NCI-H2196 (cell line): Measurements from ENCODE around the gene ARL2BP.

Source experiments
- DNase-seq: peaks from one replicate; lab custom pipeline; 2025; ENCODE audit not compliant: unreplicated experiment; lab: John Stamatoyannopoulos, UW

ARL2BP gene

DNA sequence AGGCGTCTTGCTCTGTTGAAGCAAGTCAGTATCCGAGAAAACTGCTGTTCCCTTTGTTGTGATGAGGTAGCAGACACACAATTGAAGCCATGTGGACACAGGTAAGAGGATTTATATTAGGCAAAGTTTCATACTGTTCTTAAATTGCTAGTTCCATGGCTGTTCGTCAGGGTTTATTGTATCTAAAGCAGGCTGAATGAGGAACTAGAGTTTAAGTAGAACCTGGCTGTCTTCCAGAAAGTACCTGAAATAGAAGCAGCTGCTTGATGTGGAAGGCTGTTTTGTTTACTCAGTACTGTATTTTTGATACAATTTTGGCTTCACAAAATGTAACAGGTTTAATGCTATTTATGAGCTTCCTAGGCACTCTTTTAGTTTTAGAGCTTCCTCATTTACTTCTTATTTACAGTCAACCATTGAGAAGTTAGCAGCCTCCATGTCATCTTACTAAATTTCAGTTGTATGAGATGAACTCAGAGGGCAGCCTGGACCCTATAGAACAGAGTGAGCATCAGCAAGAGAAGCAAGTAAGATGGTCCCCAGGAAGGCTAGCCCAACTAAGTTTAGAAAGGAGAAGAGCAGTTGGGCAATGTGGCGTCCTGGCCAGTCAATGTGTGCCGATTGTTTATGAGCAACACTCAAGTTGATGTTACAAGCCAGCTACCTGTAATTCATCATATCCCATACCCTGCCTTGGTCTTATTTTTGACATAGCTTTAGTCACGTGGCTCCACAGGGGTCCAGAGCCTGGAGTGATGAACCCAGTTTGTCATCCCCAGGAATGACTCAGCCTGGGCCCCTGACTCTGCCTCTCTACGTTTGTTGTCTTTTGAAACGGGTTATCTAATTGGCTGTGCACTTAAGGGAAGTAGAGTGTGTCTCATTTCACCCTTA is 9.7 kb upstream of the ARL2BP start:
- peak; percentile 61 for DNase-seq

DNA sequence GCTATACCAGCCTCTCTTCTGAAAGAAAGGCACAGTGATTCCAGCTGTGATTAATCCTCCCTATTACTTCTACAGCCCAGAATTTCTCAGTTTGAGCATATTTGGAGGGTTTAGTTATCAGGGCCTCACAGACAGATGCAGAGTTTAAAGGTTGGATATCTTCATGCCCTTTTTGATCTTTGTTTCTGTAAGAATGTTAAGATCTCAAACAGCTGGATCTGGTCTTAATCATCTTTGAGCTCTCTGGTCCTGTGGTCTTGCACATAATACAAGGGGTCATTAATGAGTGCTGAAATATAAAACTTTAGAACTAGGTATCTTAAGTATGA is 9.1 kb upstream of the ARL2BP start:
- no peak for DNase-seq

DNA sequence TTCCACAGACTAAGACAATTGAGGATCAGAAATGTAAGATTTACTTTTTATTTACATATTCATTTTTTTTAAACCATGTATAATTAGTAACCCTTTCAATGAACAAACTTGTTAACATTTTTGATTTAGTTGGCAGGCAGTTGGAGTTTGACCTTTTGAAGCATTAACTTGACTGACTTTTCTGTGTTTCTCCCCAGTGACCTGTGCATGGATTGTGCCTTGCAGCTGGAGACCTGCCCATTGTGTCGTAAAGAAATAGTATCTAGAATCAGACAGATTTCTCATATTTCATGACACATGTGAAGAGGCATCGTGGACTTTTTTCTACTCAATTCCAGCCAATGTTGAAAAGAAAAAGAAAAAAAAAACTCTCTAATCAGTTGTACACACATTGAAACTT is 6.4 kb upstream of the ARL2BP start:
- DNase-seq = no peak

DNA sequence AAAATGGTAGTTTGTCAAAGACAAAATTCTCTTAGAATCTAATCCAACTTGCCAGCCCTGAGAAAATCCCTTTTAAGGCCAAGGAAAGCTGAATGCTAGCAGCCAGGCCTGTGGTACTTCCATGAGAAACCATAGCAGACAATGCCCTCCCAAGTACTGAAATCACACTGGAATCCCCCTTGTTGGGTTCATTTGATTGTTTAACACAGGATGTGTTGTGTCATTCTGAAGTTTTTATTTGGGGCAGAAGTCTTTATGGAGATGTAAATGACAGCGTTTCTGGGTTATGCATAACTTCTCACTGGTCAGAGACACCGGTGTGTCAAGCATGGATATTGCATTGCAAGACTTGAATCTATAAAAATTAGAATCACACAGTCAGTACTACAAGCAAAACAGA is 6.0 kb upstream of the ARL2BP start:
- DNase-seq = no peak

DNA sequence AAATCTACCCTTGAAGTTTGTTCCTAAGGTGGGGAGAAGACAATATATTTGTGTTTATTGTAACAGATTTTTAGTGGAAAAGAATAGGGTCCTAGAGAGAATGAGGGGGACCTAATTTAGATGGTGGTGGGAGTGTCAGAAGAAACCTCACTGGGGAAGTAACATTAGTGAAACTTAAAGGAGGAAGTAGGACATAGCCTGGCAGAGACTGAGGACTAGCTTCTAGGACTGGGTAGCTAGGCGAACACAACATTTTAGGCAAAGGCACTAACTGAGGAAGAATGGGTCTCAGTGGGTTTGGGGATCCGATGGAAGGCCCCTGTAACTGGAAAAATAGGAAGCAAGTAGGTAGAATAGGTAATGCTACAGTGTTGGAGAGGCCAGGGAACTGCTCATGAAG is 4.2 kb upstream of the ARL2BP start:
- no peak for DNase-seq

DNA sequence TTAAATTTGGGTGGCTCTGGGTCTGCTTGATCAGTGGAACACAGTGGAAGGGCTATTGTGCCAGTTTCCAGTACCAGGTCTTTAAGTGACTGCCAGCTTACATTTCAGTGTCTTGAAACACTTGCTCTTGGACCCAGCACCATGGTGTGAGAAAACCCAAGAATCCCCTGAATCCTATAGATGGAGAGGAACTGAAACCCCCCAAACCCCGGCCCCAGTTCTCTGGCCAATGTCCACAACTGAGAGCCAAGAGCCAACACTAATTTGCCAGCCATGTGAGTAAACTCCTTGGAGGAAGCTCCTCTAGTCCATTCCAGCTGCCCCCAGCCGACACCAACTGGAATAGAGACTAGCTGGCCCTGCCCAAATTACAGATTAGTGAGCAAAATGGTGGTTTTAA is 2.4 kb upstream of the ARL2BP start:
- DNase-seq = no peak

DNA sequence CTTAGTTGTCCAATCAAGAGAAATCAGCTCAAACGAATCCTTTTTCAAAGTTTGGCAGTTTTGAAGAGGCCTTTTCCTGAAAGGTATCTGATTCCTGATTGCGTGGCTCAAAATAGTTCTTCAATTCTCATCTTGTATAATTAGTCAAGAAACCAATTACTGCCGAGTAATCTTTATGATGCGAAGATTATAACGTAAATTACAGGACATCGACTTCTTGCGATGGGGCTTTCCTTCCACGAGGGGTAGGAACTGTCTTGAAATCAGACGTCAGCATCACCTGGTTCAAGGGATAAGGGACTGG is 644 bp upstream of the ARL2BP start:
- no peak for DNase-seq

DNA sequence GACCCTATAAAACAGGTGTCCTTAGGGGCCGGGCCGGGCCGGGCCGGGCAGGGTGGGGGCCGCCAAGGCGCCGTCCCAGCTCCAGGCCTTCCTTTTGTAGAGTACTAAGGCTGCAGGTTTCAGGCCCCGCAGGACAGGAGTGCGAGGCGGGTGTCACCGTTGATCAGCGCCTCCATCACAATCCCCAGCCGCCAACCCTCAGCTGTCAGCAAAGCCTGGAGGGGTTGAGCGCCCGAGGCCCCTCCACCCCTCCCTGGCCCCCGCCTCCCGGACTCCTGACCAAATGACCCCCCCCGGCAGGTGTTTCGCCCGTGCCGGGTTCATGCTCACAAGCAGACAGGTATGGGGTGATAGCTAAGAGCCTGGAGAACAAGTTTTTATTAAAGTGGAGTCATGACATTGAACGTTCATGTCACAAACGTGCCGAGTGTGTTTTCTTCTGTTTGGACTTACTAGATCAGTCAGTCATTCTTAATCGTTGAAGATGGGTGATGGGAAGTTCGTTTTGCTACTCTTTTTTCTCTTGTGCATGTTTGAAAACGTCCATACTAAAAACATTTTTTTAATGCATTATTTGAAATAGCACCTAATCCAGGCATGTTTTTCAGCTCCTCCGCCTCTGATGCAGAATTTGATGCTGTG is 534 bp downstream of the ARL2BP start:
- no peak for DNase-seq

DNA sequence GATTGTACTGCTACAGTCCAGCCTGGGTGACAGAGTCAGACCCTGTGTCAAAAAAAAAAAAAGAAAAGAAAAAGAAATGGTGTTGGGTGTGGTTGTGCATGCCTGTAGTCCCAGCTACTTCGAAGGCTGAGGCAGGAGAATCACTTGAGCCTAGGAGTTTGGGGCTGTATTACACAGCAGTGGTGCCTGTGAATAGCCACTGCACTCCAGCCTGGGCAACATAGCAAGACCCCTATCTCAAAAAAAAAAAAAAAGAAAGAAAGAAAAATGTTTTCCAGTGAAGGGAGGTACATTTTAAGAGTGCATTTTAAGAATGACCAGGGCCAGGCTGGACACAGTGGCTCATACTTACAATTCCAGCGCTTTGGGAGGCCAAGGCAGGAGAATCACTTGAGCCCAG is 6.3 kb downstream of the ARL2BP start:
- no peak for DNase-seq

DNA sequence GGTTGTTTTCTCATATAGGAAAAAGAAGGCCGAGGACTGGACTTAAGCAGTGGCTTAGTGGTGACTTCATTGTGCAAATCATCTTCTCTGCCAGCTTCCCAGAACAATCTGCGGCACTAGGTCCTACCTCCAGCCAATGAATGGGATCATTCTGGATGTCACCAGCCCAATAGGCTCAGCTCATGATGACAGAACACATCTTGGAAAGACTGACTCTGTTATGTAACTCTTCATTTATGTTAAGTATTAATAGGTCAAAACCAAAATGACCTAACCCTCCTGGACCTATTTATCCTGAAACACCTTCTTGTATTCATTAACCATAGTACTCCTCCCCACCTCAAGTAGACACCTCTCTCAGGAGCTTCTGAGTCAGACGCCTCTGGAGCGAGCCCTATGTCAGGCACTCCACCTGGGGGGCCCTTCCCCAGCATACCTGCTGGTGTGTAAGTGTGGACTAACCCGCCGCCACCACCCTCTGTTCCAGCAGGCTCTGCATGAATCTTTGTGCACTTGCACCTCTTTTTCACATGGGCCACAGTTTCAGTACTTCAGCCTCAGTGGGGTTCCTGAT is 7.2 kb downstream of the ARL2BP start:
- no peak for DNase-seq

DNA sequence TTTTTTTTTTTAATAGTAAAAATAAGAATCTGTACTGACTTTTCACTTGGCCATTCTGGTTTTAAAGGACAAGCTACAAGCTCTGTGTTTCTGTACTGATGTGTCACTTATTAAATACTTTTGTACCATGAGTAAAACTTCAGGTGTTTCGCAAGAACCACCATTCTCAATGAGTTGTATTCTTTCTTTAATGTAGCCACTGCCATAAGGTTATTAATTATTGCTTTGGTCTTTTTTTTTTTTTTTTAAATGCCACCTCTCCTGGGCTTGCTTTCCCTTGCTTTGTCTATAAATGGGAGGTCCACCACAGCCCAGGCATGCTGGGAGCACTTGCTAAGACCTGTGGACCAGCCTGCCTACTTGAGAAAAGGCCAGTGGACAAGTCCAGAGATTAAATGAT is 8.4 kb downstream of the ARL2BP start:
- no peak for DNase-seq

DNA sequence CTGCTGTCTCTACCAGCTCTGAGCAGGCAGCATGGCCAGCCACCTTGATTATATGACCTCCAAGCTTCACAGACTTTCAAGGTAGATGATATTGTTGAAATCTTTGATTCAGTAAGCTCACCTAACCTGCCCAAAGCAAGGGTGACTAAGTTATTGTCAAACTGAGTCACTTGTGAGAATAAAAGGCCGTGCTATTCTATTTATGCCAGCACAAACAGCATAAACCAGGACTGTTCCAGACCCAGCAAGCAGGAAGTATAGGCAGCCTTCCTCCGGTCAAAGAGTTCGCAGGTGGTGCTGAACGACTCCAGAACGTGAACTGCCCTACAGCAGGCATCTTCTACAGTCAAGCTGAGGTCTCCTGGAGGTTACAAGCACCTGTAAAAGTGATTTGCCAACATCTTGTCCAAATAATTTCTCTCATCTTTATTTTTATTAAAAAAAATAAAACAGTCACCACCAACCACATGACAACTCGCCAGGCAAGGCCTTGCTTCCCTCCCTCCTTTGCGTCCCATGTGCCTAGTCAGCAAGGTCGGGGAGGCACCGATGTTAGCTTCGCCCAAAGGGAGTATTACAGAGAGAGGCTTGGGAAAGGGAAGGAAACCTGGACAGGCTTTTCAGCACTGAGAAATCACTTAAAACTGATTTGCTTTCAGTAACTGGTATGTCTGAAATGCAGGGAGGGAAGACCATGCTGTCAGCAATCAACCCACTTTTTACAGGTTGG is 10.8 kb downstream of the ARL2BP start:
- no peak for DNase-seq

DNA sequence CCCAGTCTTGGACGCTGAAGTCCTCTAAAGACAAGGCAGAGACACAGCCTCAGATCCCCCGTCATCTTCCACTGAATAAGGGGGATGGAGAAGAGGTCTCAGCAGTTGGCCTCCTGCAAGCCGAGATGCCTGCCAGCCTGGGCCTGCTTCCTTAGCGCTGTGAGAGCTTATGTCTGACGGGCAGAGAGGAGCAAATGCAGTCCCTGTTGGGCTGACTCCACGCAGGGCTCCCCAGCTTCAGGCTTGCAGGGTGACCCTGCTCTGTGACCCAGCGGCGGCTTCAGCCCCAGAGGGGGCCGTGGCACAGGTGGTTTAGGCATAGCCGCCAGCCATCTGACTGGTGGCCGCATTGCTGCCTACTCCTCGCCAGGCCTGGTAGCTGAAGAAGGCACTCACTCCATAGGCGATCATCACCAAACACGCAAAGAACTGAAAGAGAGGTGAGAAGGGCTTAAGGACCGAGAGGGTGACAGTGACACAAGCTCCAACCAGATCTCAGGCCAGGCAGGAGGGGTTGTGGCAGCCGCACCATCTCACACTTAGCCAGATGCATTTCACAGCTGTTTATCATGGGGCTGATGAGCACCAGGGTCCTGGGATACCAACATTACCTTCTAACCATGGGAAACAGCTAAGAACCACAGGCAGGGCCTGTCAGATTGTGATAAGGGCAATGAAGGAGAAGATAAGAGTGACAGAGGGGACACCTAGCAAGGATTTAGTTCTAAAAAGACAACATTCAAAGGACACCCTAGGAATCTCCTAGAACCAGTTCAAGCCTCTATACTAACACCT is 11.7 kb downstream of the ARL2BP start:
- DNase-seq = no peak

DNA sequence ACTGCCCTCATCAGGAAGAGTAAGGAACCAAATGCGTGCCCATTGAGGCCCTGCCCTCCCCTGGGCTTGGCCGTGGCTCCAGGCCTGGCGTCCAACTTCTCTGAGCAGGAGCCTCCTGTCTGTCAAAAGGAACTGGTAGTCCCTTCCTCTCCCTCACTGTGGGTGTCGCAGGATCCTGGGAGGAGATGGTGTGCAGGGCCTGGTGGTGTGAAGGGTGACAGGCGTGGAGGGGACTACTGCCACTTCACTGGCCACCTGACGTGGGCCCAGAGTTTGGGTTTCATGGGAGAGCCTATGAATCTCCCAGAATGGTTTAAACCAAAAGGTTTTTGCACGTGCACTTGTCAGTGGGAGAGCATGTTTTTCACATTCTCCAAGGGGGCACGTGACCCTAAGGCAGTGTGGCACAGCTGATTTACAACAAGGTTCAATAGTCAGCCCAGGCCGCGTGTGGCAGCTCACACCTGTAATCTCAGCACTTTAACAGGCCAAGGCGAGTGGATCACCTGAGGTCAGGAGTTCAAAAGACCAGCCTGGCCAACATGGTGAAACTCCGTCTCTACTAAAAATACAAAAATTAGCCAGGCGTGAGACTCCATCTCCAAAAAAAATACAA is 12.5 kb downstream of the ARL2BP start:
- no peak for DNase-seq

DNA sequence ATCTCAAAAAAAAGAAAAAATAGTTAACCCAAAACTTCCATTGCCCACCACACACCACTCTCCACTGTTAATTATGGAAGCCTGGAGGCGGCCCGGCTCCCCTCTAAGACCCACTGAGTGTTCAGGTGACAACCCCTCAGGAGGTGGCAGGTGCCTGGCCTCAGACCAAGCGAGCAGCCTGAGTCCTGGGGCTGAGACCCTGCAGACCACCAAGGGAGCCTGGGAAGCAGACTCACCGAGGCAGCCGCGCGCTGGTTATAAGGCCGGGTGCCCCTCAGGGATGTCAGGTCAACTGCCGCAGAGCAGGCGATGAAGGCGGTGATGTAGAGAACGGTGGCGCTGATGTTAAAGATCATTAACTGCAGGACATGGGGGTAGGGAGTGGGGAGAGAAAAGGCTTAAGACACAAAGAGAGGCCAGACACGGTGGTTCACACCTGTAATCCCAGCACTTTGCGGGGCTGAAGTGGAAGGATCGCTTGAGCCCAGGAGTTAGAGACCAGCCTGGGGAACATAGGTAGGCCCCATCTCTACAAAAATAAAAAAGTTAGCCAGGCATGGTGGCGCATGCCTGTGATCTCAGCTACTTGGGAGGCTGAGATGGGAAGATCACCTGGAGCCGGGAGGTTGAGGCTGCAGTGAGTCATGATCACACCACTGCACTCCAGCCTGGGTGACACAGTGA is 13.3 kb downstream of the ARL2BP start:
- DNase-seq = no peak

DNA sequence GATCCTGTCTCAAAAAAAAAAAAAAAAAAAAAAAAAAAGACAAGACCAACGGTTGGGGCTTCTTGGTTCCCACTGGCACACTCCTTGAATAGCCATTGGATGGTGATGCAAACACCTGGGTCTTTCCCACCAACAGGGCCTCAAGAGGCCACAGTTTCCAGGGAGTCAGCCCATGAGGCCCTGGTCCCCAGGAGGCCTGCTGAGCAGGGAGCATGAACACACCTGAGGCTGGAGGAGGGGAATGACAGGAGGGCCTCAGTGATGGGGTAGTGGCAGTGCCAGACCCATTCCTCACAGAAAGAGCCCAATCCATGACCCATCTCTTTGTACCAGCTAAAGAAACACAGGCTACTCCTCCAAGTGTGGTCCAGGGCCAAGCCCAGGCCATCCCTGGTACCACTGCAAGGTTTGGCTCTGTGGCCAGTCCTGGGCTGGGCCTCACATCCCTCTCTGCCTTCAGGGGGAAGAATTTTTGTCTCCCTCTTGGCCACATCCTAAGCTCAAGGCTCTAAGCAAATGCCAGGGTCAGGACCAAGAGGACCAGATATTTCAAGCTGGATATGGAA is 13.9 kb downstream of the ARL2BP start:
- DNase-seq = no peak

DNA sequence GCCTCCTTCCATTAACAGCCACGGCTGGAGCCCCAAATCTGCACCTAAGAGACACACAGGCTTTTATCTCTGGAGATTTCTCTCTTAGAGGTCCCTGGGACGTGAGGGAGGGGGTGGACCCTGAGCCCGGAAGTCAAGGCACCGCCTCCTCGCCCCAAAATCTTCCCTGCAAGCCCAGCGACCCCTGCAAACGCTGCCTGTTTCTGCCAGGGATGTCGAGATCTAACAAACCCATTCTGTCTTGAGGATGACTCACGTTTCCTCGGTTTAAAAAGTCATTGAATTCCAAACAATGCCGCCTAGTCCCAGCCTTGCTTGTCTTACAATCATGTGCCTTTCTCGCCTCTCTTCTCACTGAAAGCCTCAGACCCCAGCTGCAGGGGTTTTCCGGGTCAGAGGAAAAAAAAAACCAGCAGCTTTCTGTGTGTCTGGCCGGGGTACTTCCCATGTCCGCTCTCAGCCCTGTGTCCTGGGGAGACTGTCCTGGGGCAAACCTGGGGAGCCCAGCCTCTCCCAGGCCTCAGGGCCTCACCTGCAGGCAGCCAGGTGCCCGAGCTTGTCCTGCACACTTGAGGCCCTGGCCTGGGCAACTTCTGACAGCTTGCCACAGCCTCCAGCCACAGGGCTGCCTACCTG is 15.4 kb downstream of the ARL2BP start:
- DNase-seq = no peak

DNA sequence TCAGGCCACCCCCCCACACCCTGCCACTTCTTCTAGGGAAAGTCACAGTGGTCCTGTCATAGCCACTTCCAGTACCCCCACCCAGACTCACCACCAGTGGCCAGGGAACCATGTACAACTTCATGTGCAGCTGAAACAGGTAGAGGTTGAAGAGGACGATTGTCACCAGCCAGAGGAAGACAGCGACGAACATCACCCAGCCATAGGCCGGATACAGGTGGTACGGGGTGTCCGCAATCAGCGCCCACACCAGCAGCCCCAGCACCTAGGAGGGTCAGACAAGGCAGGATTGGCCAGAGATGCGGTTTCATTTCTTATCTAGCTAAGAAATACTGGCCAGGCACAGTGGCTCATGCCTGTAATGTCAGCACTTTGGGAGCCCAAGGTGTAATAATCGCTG is 16.7 kb downstream of the ARL2BP start:
- DNase-seq = no peak

DNA sequence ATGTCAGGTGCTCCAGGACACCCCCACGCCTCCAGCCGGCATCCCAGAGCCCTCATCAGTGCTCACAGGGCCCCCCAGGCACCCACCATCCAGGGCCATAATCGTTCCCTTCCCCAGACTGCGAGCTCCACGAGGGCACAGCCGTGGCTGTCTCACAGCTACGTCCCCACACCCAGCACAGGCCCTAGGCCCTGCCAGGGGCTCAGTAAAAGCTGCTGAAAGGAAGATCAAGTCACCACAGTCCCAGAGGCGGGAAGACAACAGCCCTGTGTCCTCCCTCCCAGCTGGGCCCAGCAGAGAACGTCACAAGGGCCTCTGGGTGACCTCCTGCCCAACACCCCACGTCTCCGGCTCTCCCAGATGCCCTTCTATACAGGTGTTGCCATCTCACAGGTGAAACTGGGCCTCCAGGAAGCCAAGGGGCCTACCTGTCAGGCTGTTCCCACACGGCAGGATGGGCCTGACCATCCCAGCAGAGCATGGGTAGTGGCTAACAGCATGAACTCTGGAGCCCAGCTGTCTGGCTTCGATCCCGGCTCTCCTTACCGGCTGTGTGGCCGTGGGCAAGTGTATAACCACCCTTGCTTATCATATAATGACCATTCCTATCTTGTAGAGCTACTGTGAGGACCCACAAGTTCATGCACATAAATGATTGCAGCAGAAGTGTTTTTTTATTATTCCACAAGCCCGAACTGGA is 17.9 kb downstream of the ARL2BP start:
- DNase-seq = no peak
